GM18909 (cell line): ENCODE results near the gene MCRIP2.
A peak's percentile ranks its signal among the peaks of the same experiment; 100 is the strongest.

Experiments
- ATAC-seq: cut with Tn5 transposase; IDR thresholded peaks from one replicate; pipeline ENCODE4 v1.9.1; 2021; ENCODE audit warnings: mild to moderate bottlenecking; ENCODE audit not compliant: unreplicated experiment, poor library complexity

MCRIP2 gene

DNA sequence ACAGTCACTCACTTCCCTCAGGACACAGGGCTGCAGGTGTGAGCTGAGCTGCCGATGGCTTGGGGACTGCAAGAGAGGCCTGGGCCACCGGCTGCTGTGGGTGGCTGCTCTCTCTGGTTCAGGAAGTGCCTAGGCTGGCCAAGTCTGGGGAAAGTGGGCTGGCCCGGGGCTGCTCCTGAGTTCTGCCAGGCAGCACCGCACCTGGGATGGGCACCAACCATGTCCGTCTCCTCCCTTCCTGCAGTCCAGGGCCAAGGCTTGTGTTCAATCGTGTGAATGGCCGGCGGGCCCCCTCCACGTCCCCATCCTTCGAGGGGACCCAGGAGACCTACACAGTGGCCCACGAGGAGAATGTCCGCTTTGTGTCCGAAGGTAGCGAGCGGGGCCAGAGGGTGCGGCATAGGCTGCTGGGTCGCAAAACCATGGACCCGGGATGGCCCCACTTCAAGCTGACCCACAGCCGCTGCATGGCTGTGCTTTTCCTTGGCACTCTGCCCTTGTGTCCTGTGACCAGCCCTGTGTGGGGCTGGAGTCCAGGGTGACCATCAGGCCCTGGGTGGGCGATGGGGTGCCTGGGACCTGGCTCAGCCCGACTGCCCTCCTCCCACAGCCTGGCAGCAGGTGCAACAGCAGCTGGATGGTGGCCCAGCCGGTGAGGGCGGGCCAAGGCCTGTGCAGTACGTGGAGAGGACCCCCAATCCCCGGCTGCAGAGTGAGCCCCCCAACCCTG, 5.7 kb downstream of the MCRIP2 start:
- ATAC-seq = no peak

DNA sequence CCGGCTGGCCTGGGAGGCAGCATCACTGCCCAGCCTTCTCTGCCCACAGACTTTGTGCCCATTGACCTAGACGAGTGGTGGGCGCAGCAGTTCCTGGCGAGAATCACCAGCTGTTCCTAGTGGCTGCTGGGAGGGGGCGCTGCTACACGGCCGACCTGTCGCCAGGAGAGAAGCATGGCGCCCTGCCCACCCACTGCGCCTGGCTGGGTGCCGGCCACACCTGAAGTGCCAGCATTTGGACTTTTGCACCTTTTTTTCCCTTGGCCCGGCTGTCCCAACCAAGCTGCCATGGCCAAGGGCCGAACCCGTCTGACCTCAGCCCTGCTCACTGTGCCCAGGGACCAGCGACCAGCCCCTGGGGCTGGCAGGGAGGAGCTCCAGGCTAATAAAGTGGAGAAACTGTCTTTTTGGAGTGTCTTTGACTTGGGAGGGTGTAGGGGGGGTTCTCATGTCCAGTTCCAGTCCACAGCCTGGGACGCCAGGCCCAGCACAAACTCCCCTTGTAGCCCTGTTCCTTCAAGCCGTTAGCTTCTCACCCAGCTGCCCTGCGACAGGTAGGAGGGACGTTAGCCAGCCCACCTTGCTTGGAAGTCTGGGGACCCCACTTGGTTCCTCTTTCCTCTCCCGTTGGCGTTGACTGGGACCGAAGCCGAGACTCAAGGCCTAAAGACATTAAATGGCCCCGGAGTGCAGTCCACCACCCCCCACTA, 6.6 kb downstream of the MCRIP2 start:
- ATAC-seq = no peak

DNA sequence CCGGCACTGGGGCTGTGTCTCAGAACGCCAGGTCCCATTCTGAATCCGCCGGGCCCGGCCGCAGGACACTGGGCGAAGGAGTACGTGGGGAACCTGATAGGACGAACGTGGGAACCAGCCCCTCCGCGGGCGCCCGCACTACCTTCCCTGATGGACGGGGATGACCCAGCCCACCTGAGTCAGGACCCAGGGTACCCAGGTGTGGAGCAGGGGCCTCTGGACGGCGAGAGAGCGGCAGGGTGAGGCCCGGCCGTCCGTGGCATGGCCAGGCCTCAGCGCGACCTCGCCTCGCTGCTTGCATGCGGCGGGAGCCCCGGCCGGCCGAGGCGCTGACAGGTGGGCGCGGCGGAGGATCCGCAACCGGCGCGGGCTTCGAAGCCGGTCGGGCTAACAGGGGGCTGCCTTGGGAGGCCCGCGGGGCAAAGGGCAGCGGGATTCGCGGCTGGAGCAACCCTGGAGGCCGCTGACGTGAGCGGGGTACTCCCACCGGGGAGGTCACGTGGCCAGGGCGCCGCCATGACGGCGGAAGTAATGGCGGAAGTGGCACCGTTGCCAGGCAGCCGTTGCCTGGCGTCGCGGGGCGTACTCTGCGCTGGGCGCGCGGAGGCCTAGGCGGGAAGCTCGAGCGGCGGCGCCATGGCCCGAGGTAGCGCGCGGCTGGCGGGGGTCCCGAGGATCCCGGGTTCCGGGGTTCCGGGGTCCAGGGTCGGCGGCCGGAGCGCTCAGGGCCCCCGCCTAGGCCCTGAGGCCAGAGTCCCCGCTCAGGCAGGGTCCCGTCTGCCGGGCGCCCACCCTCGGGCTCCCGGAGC, 7.4 kb downstream of the MCRIP2 start, which contains the start of gene WDR90:
Gene WDR90, plus strand, starts transcription at position 585 of the 809 bp plus-strand sequence. Its CDS starts 52 bp downstream, at position 637.
- peak; percentile 75 for ATAC-seq

DNA sequence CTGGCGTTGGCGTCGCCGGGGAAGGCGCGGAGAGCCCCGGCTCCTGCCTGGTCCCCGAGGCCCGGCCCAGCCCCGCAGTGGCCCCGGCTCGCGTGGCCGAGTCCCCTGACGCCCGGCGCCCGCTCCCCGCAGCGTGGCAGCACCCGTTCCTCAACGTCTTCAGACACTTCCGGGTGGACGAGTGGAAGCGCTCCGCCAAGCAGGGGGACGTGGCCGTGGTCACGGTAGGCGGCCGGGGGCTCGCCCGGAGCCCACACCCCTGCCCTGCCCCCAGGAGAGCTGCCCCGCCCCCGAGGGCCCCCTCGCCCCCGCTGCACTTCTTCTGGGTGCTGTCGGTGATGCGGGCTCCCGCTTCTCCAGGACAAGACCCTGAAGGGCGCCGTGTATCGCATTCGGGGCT, 8.0 kb downstream of the MCRIP2 start:
- peak; percentile 3 for ATAC-seq

- no peak for ATAC-seq
These were observed 10.2 kb downstream of the MCRIP2 start for GRCh38 chr16:651844-652243.

GRCh38 chr16:652454-653305, 11.1 kb downstream of the MCRIP2 start:
- ATAC-seq = no peak

GRCh38 chr16:654034-654433, 12.4 kb downstream of the MCRIP2 start:
- no peak for ATAC-seq

- ATAC-seq = no peak
These were observed 15.9 kb downstream of the MCRIP2 start for GRCh38 chr16:657487-657886.

DNA sequence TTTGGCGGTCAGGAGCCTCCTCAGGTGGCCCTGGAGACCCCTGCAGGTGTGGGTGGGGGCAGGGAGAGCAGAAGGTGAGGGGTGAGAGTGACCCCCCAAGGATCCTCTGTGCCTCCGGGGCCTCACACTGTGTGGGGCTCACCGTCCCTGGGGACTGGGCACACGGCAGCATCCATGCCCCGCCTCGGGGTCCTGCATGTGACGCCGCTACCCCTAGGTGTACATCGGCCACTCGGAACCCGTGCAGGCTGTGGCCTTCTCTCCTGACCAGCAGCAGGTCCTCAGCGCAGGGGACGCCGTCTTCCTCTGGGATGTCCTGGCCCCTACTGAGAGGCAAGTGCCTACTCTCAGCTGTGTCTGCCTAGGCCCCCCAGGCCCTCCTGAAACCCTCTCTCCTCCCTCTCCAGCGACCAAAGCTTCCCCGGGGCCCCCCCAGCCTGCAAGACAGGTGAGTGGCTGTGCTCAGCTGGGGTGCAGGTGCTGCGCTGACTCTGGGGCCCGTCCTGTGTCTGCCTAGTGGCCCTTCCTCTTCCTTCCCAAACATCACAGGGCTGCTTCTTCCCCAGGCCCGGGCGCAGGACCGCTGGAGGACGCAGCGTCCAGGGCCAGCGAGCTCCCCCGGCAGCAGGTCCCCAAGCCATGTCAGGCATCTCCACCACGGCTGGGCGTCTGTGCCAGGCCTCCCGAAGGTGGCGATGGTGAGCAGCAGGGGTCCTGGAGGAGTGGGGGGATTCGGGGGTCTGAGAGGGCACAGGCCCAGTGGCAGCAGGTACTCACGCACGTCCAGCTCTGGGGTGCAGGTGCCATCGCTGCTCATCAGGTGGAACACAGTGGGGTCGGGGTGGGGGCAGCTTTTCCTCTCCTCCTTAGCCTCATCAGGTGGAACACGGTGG, 17.3 kb downstream of the MCRIP2 start:
- ATAC-seq = no peak

DNA sequence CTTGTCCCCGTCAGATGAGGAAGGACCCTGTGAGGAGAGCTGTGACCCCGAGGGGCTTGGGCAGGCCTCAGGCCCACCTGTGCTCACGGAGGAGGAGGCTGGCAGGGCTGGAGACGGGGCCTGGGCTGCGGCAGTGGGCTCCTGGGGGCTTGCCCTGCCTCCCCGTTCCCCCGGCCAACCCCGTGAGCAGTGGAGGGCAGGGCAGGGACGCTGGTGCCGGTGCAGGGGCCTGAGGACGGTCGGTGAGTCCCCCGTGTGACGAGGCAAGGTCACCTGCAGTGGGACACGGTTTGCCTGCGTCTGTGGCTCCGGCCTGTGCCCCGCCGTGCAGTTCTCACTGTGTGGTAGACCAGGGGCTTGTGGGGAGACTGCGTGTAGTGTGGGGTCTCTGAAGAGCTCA, 18.0 kb downstream of the MCRIP2 start:
- no peak for ATAC-seq

DNA sequence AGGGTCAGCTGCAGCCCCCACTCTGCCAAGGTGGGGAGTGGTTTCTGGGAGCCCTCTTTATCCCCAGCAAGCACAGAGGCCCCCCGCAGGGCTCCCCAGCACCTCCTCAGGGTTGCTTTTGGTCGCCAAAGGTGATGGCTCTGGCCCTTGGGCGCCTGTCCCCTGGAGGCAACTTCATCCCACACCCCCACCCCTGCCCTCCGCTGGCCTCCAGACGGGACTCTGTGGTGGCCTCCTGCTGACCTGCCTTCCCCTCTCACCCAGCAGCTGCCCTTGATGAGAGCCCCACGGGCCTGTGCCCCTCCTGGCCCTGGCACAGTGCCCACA, 18.5 kb downstream of the MCRIP2 start:
- no peak for ATAC-seq

DNA sequence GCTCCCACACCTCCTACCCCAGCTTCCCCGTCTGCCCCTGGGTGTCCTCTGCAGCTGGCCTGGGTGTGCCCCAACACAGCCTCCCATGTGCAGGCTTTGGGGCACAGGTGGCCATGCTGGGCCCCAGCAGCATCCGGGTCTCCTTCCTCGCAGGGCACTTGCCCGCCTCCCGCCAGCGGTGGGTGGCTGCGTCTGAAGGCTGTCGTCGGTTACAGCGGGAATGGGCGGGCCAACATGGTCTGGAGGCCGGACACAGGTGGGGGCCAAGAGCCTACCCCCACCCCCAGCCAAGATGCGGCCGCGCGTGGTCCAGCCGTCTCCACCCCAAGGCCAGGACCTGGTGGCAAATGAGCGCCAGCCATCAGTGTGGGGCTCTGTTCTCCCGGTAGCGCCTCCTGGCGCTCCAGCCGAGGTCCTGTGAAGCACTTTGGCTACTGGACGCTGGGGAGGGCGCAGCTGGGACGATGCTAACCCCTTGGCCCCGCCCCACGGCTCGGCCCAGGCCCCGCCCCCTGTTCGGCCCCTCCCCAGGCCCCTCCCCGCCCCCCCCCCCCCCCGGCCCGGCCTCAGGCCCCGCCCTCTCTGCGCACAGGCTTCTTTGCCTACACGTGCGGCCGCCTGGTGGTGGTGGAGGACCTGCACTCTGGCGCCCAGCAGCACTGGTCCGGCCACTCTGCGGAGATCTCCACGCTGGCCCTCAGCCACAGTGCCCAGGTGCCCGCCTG, 19.0 kb downstream of the MCRIP2 start:
- ATAC-seq = peak; percentile 46

- ATAC-seq = peak; percentile 17
These were observed 19.7 kb downstream of the MCRIP2 start for GRCh38 chr16:661184-661821.

DNA sequence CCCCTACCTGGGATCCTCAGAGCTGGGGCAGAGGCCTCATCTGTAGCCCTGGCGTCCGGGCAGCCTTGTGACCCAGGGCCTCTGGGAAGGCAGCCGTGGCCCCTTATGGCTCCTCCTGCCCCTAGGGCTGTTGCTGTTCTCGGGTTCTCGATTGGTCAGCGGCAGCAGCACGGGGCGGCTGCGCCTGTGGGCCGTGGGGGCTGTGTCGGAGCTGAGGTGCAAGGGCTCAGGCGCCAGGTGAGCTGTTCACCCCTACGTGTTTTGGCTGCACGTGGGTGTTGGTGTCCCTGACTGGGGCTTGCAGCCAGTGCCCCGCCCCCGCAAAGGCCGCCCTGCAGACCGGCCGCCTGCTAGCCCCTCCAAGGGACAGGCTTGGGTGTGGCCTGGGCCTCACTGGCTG, 20.5 kb downstream of the MCRIP2 start:
- ATAC-seq = no peak

GRCh38 chr16:662597-662996, 21.0 kb downstream of the MCRIP2 start:
- ATAC-seq = no peak

GRCh38 chr16:666572-666971, 24.9 kb downstream of the MCRIP2 start:
- no peak for ATAC-seq

DNA sequence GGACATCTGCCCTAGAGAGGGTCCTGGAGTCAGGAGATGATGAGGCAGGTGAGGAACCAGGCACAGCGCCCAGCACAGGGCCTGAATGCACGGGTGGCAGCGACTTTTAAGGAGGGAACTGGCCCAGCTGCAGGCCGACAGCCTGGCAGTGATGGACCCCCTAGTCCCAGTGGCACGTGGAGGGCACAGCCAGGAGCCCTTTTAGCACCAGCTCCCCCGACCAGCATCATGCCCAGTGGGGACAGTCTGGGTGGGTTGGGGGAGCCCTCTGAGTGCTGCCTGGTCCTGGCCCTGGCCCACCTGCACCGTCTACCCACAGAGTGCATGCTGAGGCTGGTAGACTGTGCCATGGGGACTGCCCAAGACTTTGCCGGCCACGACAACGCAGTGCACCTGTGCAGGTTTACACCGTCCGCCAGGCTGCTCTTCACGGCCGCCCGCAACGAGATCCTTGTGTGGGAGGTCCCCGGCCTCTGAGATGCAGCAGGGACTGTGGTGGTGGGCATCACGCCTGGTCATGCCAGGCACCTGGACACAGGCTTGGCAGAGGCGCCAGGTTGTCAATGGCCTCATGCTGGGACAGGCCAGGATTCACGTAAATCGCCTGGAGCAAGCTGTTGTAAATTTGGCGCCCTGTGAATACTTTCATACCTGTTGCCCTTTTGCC, 25.6 kb downstream of the MCRIP2 start:
- ATAC-seq = no peak
